ENCODE results near the gene MT1X.

Gene MT1X

GRCh38 chr16:56681939-56682702 is at the start of gene MT1X:
TSS of gene MT1X (plus strand) at chr16:56682470. CDS start at chr16:56682541, 71 bp downstream.
- DNase-seq, result peak; percentile 78

- no peak for DNase-seq
These were observed 49.4 kb upstream of the MT1X start for GRCh38 chr16:56632848-56633365.

- DNase-seq, result no peak
These were observed 48.7 kb upstream of the MT1X start for GRCh38 chr16:56633535-56633934.

GRCh38 chr16:56634715-56635440 is 47.4 kb upstream of the MT1X start:
- no peak for DNase-seq

- no peak for DNase-seq
These were observed 46.8 kb upstream of the MT1X start for GRCh38 chr16:56635441-56635967.

GRCh38 chr16:56636616-56637413 is 45.5 kb upstream of the MT1X start:
- no peak for DNase-seq

GRCh38 chr16:56637814-56638750 is 44.2 kb upstream of the MT1X start, which contains the start of gene MT1A:
TSS of gene MT1A (plus strand) at chr16:56638666. CDS start at chr16:56638739, 73 bp downstream.
- no peak for DNase-seq

- no peak for DNase-seq
These were observed 43.2 kb upstream of the MT1X start for GRCh38 chr16:56639045-56639444.

- DNase-seq, result no peak
These were observed 42.2 kb upstream of the MT1X start for GRCh38 chr16:56640076-56640475.

GRCh38 chr16:56641166-56641565 is 41.1 kb upstream of the MT1X start:
- DNase-seq, result no peak

- DNase-seq, result peak; percentile 67
These were observed 39.0 kb upstream of the MT1X start for GRCh38 chr16:56643080-56643778.

- DNase-seq, result no peak
These were observed 38.4 kb upstream of the MT1X start for GRCh38 chr16:56643833-56644232.

GRCh38 chr16:56645311-56645710 is 37.0 kb upstream of the MT1X start:
- DNase-seq, result no peak

GRCh38 chr16:56645838-56646237 is 36.4 kb upstream of the MT1X start:
- no peak for DNase-seq

- no peak for DNase-seq
These were observed 34.4 kb upstream of the MT1X start for GRCh38 chr16:56647641-56648431.

GRCh38 chr16:56649271-56649670 is 33.0 kb upstream of the MT1X start:
- no peak for DNase-seq

GRCh38 chr16:56649820-56650219 is 32.5 kb upstream of the MT1X start:
- DNase-seq, result no peak

GRCh38 chr16:56651586-56651985 is 30.7 kb upstream of the MT1X start, which contains the start of gene MT1B:
TSS of gene MT1B (plus strand) at chr16:56651886. CDS start at chr16:56651954, 68 bp downstream.
- DNase-seq, result no peak

- DNase-seq, result no peak
These were observed 29.7 kb upstream of the MT1X start for GRCh38 chr16:56652600-56652999.

- no peak for DNase-seq
These were observed 29.1 kb upstream of the MT1X start for GRCh38 chr16:56653218-56653617.

Data from DMS153 (cell line).